Activated T-cell treated with anti-CD3 and anti-CD28 coated beads, Interleukin-2, amount 50 U/mL, for 4 hours (primary cell): ENCODE measurements around the gene RABGAP1. TPM values are rescaled to one million over a fixed set of nuclear protein-coding genes. Genes with fewer than 3 reads are reported as not detected.

Experiments used
- total RNA-seq, 3 donors: library from RNA; stranded (reverse); gene quantifications; one replicate each; pipeline ENCODE4 v1.2.1, GENCODE V29; 2021

The RABGAP1 gene
- total RNA-seq, 3 donors from 2014 or later = 14.3 to 17.1 (median 16.7) TPM

Other genes starting within 250 kb of the RABGAP1 start
- gene OR1L4, start 217.0 kb upstream of the RABGAP1 start, total RNA-seq = not detected
- gene OR1L6, start 198.7 kb upstream of the RABGAP1 start, total RNA-seq = not detected
- not detected for gene OR5C1, start 152.1 kb upstream of the RABGAP1 start, total RNA-seq
- not detected for gene OR1K1, start 140.9 kb upstream of the RABGAP1 start, total RNA-seq
- gene PDCL, start 112.4 kb upstream of the RABGAP1 start, total RNA-seq = 10 to 100 TPM; 12.6 to 17.7 (median 13.3) TPM
- gene RC3H2, start 35.7 kb upstream of the RABGAP1 start, total RNA-seq = 10 to 100 TPM; 27.3 to 31.1 (median 28.4) TPM
- 1 to 10 TPM; 6.3 to 7.2 (median 6.5) TPM for gene ZBTB6, start 27.7 kb upstream of the RABGAP1 start, total RNA-seq
- gene ZBTB26, start 9.5 kb upstream of the RABGAP1 start, total RNA-seq = 1 to 10 TPM; 2.9 to 3.5 (median 3.2) TPM
- under 1 TPM in 2 of 3 donors, not detected in 1; 0.27 to 0.33 TPM for gene GPR21, start 92.6 kb downstream of the RABGAP1 start, total RNA-seq